GM18520 (cell line): Measurements from ENCODE around the gene ADAMTS2.

Experiments
- ATAC-seq: cut with Tn5 transposase; IDR thresholded peaks from one replicate; pipeline ENCODE4 v1.9.1; 2021; ENCODE audit not compliant: unreplicated experiment

Gene ADAMTS2

GRCh38 chr5:179151286-179152118 is 193.8 kb downstream of the ADAMTS2 start:
- ATAC-seq = no peak

- ATAC-seq = no peak
These were observed 195.2 kb downstream of the ADAMTS2 start for GRCh38 chr5:179150011-179150410.

GRCh38 chr5:179149278-179149677 is 196.0 kb downstream of the ADAMTS2 start:
- ATAC-seq = no peak

GRCh38 chr5:179148703-179149170 is 196.5 kb downstream of the ADAMTS2 start:
- no peak for ATAC-seq

DNA sequence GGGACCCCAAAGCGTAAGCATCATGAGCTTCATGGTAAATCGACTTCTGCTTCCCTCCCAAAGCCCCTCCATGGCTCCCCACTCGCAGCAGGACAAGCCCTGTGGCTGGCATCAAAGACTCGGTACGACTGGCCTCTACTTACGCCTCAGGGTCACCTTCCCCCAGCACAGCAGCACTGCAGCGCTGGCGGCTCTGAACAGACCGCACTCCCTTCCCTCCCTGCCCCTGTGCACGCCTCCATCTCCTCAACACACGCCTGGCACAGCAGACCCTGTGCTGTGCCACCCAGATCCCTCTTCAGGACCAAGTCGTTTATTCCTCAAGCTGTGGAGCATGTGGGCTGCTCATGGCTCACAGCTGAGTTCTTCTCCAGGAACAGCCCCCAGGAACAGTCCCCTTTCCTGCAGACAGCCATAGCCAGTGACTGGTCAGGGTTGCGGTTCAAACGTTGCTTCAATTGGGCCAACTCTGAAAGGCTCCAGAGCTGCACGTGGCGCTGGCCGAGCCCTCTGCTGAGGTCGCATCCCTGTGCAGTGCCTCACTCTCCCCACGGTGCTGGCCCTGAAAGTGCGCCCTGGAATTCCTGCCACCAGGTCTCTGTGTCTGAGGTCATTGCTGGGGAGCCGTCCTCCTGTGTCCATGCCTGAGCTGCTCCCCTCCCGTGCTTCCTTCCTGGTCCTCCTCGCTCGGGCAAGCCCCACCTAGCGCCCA is 197.1 kb downstream of the ADAMTS2 start:
- ATAC-seq = no peak

GRCh38 chr5:179146277-179146676 is 199.0 kb downstream of the ADAMTS2 start:
- ATAC-seq = no peak

GRCh38 chr5:179143446-179143845 is 201.8 kb downstream of the ADAMTS2 start:
- no peak for ATAC-seq

DNA sequence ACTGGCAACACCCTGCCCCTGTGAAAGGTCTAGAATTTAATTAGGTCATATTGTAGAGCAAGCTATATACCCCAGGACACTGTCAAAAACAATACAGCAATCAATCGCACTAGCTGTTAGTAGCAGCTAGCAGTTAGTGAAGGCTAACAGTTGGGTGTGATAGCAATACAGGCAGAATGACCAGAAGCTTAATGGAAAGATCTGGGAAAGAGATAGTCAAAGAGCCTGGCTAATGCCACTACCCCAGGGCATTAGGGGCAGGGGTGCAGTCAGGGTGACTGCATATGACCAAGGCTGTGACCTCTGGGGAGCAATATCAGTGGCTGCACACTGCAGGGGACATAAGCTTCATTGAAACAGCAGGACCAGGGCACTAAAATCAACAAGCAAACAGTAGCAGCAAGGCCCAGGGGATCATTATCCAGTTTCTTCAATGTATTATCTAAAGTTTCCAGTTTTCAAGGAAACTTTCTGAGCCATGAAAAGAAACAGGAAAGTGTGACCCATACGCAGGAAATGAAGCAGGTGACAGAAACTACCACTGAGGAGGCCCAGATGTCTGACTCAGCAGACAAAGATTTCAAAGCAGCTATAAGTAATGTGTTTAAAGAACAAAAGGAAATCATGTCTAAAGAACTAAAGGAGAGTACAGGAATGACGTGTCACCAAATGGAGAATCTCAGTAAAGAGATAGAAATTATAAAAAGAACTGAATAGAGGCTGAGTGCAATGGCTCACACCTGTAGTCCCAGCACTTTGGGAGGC is 202.6 kb downstream of the ADAMTS2 start:
- ATAC-seq = no peak

GRCh38 chr5:179141867-179142266 is 203.4 kb downstream of the ADAMTS2 start:
- ATAC-seq = no peak

DNA sequence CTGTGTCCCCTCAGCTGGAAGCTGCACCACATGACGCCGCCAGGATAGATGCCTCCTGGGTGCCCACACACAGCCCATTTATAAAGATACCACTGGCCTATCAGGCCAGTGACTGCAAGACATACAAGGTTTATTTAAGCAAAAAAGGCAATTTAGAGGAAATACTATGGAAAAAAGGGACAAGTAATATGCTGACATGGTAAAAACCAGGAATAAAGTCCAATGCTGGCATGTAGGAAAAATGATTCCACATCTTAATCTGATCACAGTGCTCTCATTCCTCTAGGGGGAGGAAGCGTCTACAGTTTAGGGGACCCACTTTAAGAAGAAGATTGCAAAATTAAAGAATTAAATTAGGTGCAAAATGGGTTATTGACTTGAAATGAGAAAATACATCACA is 205.0 kb downstream of the ADAMTS2 start:
- ATAC-seq = no peak

GRCh38 chr5:179139936-179140235 is 205.4 kb downstream of the ADAMTS2 start:
- no peak for ATAC-seq

- no peak for ATAC-seq
These were observed 205.9 kb downstream of the ADAMTS2 start for GRCh38 chr5:179139111-179139935.

- ATAC-seq = no peak
These were observed 206.7 kb downstream of the ADAMTS2 start for GRCh38 chr5:179138568-179138925.

DNA sequence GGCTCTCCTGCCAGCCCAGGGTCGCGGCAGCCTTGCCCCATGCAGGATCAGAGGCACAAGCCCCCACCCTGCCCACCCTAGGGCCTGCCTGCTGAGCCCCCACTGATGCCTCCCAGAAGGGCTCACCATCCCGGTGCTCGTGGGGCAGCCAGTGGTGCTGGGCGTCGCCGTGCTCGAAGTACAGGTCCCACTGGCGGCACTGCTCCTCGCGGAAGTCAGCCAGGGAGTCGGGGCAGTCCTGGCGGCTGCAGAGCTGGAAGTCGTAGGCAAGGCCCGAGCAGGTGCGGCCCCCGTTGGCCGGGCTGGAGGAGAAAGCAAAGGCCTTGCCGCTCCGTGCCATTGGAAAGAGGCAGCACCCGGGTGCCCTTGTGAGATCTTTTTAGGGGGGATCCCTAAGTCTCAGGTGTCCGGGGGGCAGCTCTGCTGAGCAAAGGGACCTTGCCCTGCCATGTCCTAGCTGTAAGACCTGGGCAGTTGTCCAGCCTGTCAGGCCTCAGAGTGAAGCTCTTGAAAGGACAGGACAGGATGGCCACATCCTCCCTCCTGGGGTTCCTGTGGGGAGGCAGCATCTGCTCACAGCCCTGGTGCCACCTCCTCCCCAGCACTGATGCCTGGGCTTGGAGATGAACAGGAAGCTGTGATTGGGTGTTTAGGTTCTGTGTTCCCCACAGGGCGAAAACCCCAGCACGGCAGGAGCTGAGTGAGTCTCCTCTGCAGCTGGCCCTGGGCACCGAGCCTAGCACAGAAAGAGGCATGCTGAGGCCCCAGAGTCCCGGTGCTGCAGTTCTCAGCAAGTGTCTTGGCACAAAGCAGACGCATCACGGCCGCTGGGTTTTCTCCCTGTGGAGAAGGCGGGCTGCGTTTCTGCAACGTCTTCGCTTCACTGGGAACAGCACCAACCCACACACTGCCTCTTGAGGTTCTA is 207.4 kb downstream of the ADAMTS2 start:
- ATAC-seq = no peak

- ATAC-seq = no peak
These were observed 208.1 kb downstream of the ADAMTS2 start for GRCh38 chr5:179137016-179137642.

DNA sequence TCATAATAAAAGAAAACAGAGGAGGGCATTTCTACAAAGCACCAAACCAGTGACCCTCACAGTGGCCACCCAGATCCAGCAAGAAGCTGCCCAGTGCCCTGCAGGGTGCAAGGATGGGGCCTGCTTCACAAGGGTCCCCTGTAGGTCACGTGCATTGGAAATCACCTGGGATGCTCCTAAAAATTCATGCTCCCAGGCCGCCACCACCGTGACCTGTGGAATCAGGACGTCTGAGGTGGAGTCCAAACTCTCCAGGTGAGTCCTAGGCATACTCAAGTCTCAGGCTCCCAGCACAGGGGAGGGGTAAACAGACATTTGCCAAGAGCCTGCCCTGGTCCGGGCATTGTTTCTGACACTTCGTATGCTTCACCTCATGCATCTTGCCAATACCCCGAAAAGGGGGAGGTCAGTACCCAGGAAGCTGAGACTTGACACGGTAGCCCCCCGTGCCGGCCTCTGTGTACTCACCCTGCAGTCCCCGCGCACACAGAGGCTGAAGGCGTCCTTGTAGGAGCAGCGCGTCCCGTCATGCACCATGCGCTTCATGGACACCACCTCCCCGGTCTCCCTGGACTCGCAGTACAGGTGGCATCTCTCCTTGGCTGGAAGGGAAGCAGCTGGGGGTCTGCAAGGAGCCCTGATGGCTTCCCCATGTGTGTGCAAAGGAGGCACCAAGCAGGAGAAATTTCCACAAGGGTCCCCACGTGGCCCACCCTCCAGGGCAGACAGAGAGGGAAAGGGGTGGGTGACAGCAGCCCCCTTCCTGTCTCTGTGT is 209.6 kb downstream of the ADAMTS2 start:
- ATAC-seq = no peak

GRCh38 chr5:179135006-179135405 is 210.3 kb downstream of the ADAMTS2 start:
- ATAC-seq = no peak

DNA sequence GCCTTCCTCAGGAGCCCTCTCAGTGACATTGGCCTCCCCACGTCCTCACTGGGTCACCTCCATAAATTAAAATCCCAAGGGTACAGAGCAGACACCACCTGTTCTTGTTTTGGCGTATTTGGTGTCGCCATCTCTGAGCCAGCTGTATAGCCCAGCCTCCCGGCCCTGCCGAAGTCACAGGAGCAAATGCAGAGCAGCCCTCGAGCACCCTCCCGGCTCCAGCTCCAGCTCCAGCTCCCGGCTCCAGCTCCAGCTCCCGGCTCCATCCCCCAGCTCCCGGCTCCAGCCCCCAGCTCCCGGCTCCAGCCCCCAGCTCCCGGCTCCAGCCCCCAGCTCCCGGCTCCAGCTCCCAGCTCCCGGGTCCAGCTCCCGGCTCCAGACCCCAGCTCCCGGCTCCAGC is 210.8 kb downstream of the ADAMTS2 start:
- no peak for ATAC-seq
